Hindlimb muscle (tissue), 1 donor: Measurements from ENCODE around the gene SLC6A1. TPM values are rescaled to one million over a fixed set of nuclear protein-coding genes. Genes with fewer than 3 reads are reported as not detected.
"Not testable (repeated sequence)": the region's sequence is repeated elsewhere in the genome, so short reads cannot be mapped to it uniquely, and the experiment has no call there.

Experiments used
- DNase-seq: peaks from one replicate; pipeline ENCODE4 v3.0.0-alpha.2; 2013
- polyA plus RNA-seq: library from polyadenylated mRNA; unstranded; fragments of 120-200 nt; gene quantifications from one replicate; pipeline ENCODE4 v1.2.1, GENCODE V29; 2013; ENCODE audit not compliant: insufficient read length

The SLC6A1 gene
- polyA plus RNA-seq, 1 donor: 2.1 TPM

DNA sequence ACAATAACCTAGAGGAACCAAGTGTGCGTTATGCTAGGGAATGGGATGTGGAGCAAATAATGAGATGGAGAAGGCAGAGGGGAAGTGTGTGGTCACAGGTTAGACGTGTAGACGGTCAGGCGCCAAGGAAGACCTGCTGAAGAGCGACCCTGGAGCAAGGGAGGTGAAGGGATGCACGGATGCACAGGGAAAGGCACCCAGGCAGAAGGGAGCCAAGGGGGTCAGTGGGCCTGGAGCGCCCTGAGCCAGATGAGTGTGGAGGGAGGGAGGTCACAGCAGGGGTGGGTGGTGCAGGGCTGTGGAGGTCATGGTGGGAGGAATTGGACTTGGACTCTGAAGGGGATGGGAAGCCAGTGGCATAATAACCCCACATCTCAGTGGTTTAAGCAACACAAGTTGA lies 70.2 kb downstream of the SLC6A1 start:
- no peak for DNase-seq

DNA sequence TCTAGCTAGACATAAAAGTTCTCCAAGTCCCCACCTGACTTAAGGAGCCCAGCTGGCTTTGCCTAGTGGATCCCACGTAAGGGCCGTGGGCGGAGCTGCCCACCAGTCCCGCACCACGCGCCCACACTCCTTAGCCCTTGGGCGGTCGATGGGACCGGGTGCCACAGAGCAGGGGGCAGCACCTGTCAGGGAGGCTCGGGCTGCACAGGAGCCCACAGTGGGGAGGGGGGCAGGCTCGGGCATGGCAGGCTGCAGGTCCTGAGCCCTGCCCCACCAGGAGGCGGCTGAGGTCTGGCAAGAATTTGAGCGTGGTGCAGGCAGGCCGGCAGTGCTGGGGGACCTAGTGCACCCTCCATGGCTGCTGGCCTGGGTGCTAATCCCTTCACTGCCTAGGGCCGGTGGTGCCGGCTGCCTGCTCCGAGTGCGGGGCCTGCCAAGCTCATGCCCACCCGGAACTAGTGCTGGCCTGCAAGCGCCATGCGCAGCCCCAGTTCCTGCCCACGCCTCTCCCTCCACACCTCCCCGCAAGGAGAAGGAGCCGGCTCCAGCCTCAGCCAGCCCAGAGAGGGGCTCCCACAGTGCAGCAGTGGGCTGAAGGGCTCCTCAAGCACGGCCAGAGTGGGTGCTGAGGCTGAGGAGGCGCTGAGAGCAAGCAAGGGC lies 78.7 kb downstream of the SLC6A1 start:
- no peak for DNase-seq

DNA sequence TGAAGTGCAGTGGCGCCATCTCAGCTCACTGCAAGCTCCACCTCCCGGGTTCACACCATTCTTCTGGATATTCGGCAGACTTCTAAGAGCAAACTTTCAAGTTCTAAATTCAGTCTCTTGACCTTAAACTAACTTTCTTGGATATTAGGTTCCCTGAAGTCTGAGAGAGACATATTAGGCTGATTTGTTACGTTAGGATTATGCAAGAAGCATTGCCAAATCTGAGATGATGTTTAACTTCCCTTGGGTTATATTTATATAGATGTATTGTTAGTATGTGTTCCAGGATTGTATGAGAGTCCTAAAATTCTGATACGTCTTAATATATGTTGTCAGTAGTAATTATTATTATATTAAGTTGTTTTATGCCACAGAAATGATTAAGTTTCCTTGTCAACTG lies 80.1 kb downstream of the SLC6A1 start:
- DNase-seq: no peak

DNA sequence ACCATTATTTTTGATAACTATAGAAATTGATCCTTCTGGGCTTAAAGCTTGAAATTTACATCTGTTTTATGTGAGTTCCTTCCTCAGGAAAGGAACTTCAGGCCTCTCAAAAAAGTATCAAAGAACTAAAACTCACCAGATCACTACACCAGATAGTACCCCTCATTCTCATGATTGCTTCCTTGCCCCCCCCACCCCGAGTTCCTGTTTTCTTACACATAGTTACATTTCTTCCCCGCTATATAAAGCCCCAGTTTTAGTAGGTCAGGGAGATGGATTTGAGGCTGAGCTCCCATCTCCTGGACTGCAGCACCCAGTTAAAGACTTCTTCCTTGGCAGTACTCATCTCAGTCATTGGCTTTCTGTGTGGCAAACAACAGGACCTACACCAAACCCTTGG lies 81.5 kb downstream of the SLC6A1 start:
- no peak for DNase-seq

DNA sequence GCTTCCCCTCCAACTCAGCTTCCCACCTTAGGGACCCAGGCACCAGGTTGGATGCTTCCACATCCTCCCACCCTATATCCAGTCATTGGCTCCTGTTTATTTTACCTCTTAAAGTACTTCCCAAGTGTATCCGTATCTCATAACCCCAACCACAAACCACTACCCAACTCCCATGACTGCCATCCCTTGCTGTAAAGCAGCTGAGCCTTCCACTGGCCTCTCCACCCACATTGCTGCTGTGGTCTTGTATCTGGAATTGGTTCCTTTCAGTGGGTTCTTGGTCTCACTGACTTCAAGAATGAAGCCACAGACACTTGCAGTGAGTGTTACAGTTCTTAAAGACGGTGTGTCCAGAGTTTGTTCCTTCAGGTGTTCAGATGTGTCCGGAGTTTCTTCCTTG lies 81.9 kb downstream of the SLC6A1 start:
- no peak for DNase-seq

DNA sequence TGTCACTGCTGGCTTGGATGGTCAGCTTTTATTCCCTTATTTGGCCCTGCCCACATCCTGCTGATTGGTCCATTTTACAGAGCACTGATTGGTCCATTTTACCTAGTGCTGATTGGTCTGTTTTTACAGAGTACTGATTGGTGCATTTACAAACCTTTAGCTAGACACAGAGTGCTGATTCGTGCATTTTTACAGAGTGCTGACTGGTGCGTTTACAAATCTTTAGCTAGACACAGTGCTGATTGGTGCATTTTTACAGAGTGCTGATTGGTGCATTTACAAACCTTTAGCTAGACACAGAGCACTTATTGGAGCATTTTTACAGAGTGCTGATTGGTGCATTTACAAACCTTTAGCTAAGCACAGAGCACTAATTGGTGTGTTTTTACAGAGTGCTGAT lies 82.6 kb downstream of the SLC6A1 start:
- not testable (repeated sequence) for DNase-seq

DNA sequence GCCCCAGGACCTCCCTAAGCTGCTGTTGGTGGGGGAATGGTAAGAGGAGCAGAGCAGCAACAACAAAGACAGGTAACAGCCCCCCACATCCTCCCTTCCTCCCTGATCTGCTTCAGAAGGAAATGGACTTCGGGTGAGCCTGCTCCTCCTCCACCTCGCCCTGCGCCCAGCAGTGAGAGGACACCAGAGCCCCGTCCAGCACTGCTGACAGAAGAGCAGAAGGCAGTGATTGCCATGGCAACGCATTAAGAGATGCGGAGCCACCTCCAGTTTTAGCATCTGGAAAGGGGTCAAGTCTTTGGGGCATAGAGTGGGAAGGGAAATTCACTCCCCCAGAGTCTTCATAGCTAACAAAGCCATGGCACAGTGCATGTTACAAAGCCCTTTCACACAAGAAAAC lies 84.2 kb downstream of the SLC6A1 start:
- no peak for DNase-seq

DNA sequence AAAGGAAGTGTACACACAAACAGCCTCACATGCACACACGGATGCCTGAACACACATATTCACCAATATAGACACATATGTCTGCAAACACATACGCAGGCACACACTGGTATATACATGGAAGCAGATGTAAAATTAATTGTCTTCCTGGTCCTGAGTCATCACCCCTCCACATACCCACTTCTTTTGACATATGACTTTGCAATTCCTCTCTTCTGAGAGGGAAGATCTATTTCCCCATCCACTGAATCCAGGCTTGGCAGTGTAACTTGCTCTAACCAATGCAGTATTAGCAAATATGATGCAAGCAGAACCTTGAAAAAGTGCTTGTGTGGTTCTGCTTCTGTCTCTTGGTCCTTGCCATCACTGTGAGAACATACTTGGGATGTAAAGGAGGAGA lies 84.9 kb downstream of the SLC6A1 start:
- DNase-seq: no peak

DNA sequence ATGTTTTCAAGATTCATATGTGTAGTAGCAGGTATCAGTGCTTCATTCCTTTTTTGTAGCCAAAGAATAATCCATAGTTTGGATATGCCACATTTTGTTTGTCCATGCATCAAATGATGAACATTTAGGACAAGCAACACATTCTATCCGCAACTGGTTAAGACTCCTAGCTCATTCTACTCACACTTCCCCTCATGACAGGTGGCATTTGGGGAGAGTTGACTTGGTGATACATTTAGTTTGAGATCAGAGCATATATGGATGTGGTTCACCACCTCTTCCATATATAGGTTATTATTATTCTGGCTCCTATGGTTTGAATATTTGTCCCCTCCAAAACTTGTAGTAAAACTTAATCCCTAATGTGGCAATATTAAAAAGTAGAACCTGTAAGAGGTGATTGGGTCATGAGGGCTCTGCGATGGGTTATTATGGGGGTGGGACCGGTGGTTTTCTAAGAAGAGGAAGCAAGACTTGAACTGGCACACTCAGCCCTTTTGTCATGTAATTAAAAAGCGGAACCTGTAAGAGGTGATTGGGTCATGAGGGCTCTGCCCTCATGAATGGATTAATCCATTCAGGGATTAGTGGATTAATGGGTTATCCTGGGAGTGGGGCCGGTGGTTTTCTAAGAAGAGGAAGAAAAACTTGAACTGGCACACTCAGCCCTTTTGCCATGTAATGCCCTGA lies 86.4 kb downstream of the SLC6A1 start:
- no peak for DNase-seq

DNA sequence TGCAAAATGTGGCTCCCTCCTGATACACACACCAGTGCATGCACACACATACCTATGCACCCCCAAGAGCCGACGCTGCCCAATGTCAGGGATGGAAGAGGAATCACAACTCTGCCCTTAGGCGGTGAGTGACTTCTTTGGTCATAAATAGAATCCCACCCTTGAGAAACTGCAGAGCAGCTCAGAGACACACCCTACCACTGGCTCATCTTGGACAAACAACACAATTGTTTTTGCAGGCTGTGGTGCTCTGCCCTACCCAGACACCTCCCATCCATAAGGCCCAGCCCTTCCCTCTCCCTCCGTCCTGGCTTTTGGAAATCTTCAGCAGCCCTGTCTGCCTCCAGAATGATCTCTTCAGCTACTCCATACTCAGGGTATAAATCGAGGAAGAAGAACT lies 87.9 kb downstream of the SLC6A1 start:
- DNase-seq: no peak

DNA sequence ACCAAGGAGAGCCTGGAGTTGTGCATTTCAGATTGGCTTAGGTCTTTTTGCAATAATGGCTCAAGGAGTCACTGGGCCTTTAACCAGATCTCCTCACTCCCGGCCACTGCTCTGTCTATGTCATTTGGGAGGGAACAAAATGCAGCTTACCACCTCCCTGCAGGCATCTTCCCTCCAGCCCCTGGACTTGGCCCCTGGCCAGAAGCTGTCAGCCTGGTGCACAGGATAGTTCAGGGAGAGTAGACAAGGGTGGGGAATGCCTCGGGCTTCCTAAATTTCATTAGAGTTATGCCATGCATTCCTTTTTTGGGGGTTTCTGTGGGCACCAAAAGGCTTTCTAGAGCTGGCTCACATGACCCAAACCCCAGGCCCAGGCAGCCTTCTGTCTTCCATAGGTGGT lies 91.5 kb downstream of the SLC6A1 start:
- no peak for DNase-seq

DNA sequence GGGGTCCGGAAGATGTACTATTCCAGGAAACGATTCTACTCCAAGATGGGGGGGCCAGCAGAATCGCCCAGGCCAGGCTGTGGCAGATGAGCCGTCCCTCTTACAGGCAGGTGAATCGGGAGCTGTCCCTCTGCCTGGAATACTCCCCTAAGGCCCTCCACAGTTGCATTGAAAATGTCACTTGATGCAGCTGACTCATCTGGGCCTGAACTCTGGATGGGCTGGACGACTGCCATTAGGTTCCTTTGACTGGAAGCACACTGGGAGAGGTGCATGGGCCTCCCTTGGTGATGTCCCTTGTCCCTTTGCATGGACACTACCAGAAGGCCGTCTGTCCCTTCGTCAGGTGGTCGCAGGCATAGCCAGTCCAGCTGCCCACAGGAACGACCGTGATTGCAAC lies 92.1 kb downstream of the SLC6A1 start:
- no peak for DNase-seq

DNA sequence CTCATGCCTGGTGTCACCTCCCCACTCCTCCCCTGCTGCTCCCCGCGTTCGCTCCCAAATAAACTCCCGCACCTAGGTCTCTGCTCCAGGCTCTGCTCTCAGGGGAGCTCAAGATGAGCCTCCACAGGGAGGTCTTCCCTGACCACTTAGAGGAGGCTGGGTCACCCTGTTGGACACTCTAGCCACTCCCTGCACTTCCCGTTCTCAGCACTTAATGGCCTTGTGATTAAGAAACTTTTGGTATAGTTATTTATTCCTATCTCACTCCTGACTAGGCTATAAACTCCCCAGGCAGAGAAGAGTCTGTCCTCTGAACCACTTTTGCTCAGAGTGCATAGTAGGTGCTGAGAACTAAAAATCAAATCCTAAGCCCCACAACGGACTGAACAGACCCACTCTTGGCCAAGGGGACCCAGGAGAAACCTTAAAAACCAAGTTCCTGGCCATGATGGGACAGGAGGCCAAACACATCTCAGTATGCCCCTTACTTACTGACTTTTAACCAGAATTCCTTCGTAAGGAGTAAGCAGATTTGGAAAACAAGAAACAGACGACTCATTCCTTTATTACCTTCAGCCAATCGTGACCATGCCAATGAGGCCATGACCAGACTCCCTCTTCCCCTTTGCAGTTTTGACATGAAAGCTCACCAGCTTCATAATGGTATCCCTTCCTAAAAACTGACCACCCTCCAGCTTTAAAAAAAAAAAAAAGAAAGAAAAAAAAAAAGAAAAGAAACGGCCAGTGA lies 92.7 kb downstream of the SLC6A1 start:
- DNase-seq: no peak

DNA sequence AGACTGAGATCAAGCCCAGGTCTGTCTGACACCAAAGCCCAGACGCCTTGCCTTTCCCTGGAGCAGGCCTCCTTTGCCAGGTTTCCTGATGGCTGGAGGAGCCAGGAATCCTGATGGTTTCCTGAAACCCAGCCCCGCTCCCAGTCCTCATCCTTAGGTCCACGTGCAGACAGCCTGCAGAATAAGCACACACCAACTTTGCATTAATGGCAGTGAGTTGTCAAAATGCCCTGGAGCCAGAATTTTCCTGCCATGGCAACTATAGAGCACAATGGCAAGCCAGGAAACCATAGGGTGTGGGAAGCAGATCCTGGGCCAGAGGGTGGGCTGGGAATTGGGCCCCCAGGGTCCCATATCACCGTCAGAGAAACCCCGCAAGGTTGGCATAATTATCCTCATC lies 94.3 kb downstream of the SLC6A1 start:
- no peak for DNase-seq

DNA sequence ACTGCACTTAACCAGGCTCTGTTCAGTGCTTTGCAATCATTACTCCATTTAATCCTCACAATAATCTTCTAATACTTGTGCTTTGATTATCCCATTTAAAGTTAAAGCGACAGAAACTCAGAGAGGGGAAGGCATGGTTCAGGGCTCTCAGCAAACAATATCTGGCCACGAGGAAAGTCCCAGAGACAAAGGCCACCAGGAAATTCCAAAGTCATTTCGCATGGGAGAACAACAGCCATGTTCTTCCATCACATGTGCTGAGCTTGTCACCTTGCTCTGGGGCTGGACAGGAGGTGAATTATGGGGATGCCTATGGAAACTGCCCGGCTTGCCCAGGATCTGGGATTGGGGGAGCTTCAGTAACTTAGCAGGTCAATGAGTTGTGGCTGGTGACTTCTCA lies 95.5 kb downstream of the SLC6A1 start:
- no peak for DNase-seq

DNA sequence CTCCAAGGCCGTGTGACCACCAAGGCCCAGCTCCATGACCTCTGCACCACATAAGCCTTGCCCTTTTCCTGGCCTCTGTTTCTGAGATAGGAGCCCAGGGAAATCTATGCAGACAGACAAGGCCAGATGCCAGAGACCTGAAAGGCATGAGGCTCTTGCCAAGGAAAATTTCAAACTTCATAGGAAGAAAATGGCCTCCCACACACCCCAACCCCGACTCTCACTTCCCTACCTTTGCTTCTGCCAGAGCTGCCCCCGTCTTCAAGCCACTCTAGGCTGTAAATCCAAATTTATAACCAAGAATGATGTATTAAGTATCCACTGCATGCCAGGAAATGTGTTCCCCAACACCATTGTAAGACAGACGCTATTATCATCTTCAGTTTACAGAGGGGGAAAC lies 96.3 kb downstream of the SLC6A1 start:
- DNase-seq: no peak

Other genes with a start within 250 kb of the SLC6A1 start
- 0.06 TPM for gene SLC6A11, start 176.5 kb upstream of the SLC6A1 start, polyA plus RNA-seq
- gene HRH1, start 161.7 kb downstream of the SLC6A1 start, polyA plus RNA-seq: 3.4 TPM